Skeletal muscle tissue (tissue), 4 donors: ENCODE results near the gene LDLRAP1. TPM values are rescaled to one million over a fixed set of nuclear protein-coding genes. Genes with fewer than 3 reads are reported as not detected.
"Not testable (repeated sequence)": the region's sequence is repeated elsewhere in the genome, so short reads cannot be mapped to it uniquely, and the experiment has no call there.

ENCODE experiments used
- H3K27ac ChIP-seq: one replicate; pipeline ENCODE4 v1.7.0; 2013; ENCODE audit warnings: mild to moderate bottlenecking, low read depth, low read length, inconsistent platforms
- H3K27me3 ChIP-seq, 3 donors: one replicate each; pipeline ENCODE4 v1.7.0; 2013; ENCODE audit warnings: low read length in 3 of 3; ENCODE audit not compliant: control insufficient read depth in 3 of 3, insufficient read depth in 3 of 3
- H3K36me3 ChIP-seq, 3 donors: one replicate each; pipeline ENCODE4 v1.7.0; 2013; ENCODE audit warnings: low read length in 3 of 3; ENCODE audit not compliant: control insufficient read depth in 3 of 3, insufficient read depth in 3 of 3
- H3K4me1 ChIP-seq, 3 donors: one replicate each; pipeline ENCODE4 v1.7.0; 2013; ENCODE audit warnings: low read length in 3 of 3, mild to moderate bottlenecking in 3 of 3; ENCODE audit not compliant: control insufficient read depth in 3 of 3, insufficient read depth in 3 of 3
- H3K4me3 ChIP-seq, 3 donors: one replicate each; pipeline ENCODE4 v1.7.0; 2013; ENCODE audit warnings: low read length in 3 of 3
- H3K9ac ChIP-seq, 3 donors: one replicate each; pipeline ENCODE4 v1.7.0; 2013; ENCODE audit warnings: low read length in 3 of 3, mild to moderate bottlenecking in 3 of 3, moderate library complexity in 2 of 3, low read depth in 1 of 3
- H3K9me3 ChIP-seq, 3 donors: one replicate each; pipeline ENCODE4 v1.7.0; 2013; ENCODE audit warnings: low read length in 3 of 3; ENCODE audit not compliant: control insufficient read depth in 3 of 3
- total RNA-seq: library from RNA; depleted of rRNA; stranded (reverse); fragments of >200 nt; gene quantifications from one replicate; pipeline ENCODE4 v1.2.3, GENCODE V29; 2014
- donor health status: Osteomylitis.

LDLRAP1 gene
- total RNA-seq, 1 donor from 2014 or later: 4.7 TPM

GRCh38 chr1:25599969-25600610, 56.7 kb downstream of the LDLRAP1 start:
- H3K27me3 ChIP-seq: no peaks in the 10 kb centered on the region
- H3K9me3 ChIP-seq: peaks cover 0 to 5% (median 0%) of the 10 kb centered on the region in 3 donors
- H3K4me3 ChIP-seq: no peak overlapping the region
- no peaks in the 10 kb centered on the region for H3K4me1 ChIP-seq
- no peak overlapping the region for H3K9ac ChIP-seq
- no peak overlapping the region for H3K27ac ChIP-seq
- H3K36me3 ChIP-seq: no peaks in the 10 kb centered on the region

GRCh38 chr1:25600971-25601699, 57.7 kb downstream of the LDLRAP1 start:
- H3K36me3 ChIP-seq, H3K27ac ChIP-seq, H3K4me1 ChIP-seq, H3K4me3 ChIP-seq, H3K9ac ChIP-seq, H3K27me3 ChIP-seq, H3K9me3 ChIP-seq: not testable (repeated sequence)

- H3K9ac ChIP-seq, H3K4me3 ChIP-seq, H3K9me3 ChIP-seq, H3K27ac ChIP-seq, H3K4me1 ChIP-seq, H3K27me3 ChIP-seq, H3K36me3 ChIP-seq: not testable (repeated sequence)
Measured at GRCh38 chr1:25603779-25604538, 60.6 kb downstream of the LDLRAP1 start.

GRCh38 chr1:25607123-25607522, 63.7 kb downstream of the LDLRAP1 start:
- Histone ChIP-seq H3K9ac (no peak overlapping the region), H3K27me3 (no peaks in the 10 kb centered on the region), H3K36me3 (no peaks in the 10 kb centered on the region), H3K9me3 (no peaks in the 10 kb centered on the region), H3K27ac (no peak overlapping the region), H3K4me3 (no peak overlapping the region), H3K4me1 (no peaks in the 10 kb centered on the region)

GRCh38 chr1:25608488-25609178, 65.2 kb downstream of the LDLRAP1 start:
- Histone ChIP-seq H3K9ac (peak overlapping the region in 2 of 3 donors; percentile 51 to 74), H3K9me3 (no peaks in the 10 kb centered on the region), H3K4me3 (peak overlapping the region; percentile 59 to 70 (median 66)), H3K4me1 (no peaks in the 10 kb centered on the region), H3K27ac (no peak overlapping the region), H3K36me3 (no peaks in the 10 kb centered on the region), H3K27me3 (no peaks in the 10 kb centered on the region)

- Histone ChIP-seq H3K27ac (no peak overlapping the region), H3K9ac (no peak overlapping the region), H3K36me3 (no peaks in the 10 kb centered on the region), H3K9me3 (no peaks in the 10 kb centered on the region), H3K4me3 (no peak overlapping the region), H3K27me3 (no peaks in the 10 kb centered on the region), H3K4me1 (no peaks in the 10 kb centered on the region)
Measured at GRCh38 chr1:25609921-25610320, 66.5 kb downstream of the LDLRAP1 start.

GRCh38 chr1:25610822-25611630, 67.6 kb downstream of the LDLRAP1 start:
- Histone ChIP-seq H3K4me3 (no peak overlapping the region), H3K4me1 (peaks cover 4 to 8% (median 6%) of the 10 kb centered on the region in 3 donors), H3K36me3 (no peaks in the 10 kb centered on the region), H3K27ac (no peak overlapping the region), H3K27me3 (no peaks in the 10 kb centered on the region), H3K9ac (no peak overlapping the region), H3K9me3 (no peaks in the 10 kb centered on the region)

- Histone ChIP-seq H3K27me3 (no peaks in the 10 kb centered on the region), H3K4me1 (peaks cover 7 to 9% (median 9%) of the 10 kb centered on the region in 3 donors), H3K9ac (no peak overlapping the region), H3K9me3 (no peaks in the 10 kb centered on the region), H3K27ac (no peak overlapping the region), H3K4me3 (no peak overlapping the region), H3K36me3 (no peaks in the 10 kb centered on the region)
Measured at GRCh38 chr1:25611843-25612242, 68.4 kb downstream of the LDLRAP1 start.

- no peak overlapping the region for H3K4me3 ChIP-seq
- H3K36me3 ChIP-seq: no peaks in the 10 kb centered on the region
- H3K27ac ChIP-seq: no peak overlapping the region
- H3K27me3 ChIP-seq: no peaks in the 10 kb centered on the region
- H3K9me3 ChIP-seq: no peaks in the 10 kb centered on the region
- no peak overlapping the region for H3K9ac ChIP-seq
- H3K4me1 ChIP-seq: peaks cover 7 to 9% (median 9%) of the 10 kb centered on the region in 3 donors
Measured at GRCh38 chr1:25612421-25612820, 69.0 kb downstream of the LDLRAP1 start.
